HepG2 (cell line): ENCODE results near the gene FCRL5.

Experiments used
- HMGXB4 ChIP-seq, 2 experiments: sonication (generic) in 1 of 2; formaldehyde crosslinking in 1 of 2; IDR thresholded peaks; 2 replicates each; pipeline versions ENCODE4 v1.4.0 to v1.6.1; 2018 to 2020; ENCODE audit warnings: missing genetic modification reagents in 2 of 2, borderline replicate concordance in 1 of 2, low read depth in 1 of 2, mild to moderate bottlenecking in 1 of 2, missing biosample characterization in 1 of 2
- PREB ChIP-seq: sonication (generic); formaldehyde crosslinking; IDR thresholded peaks from 2 replicates; pipeline ENCODE4 v1.4.0; 2020; ENCODE audit warnings: missing genetic modification reagents
- SRSF1 ChIP-seq: fragments of 200-400 bp; formaldehyde crosslinking; optimal IDR thresholded peaks from 2 replicates; pipeline ENCODE3; 2017; ENCODE audit warnings: mild to moderate bottlenecking, low read depth, low read length, moderate library complexity
- ZNF460 ChIP-seq: sonication (generic); formaldehyde crosslinking; IDR thresholded peaks from 2 replicates; pipeline ENCODE4 v1.5.1; 2020; ENCODE audit warnings: missing genetic modification reagents, mild to moderate bottlenecking, borderline replicate concordance

DNA sequence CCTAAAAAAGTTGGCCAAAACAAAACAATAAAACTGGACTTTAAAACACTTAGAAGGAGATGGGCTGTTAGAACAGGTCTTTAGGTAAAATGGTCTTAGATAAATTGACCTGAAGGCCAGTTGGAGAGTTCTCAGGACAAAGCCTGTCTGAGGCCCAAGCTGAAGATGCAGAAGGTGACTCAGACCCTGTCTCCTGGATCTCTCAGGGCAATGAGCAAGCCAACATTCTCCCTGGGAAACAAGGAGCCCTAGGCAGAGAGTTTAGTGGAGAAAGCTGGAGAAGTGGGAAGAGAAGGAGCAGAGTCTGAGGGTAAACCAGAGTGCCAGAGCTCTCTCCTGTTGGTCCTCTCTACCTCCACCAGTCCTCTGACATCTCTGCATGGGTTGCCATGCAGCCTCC lies 70.1 kb downstream of the FCRL5 start:
- TF ChIP-seq SRSF1, result no peak
- no peak for TF ChIP-seq HMGXB4 (CRISPR knock-in tag; IDR thresholded peaks at IDR 0.05; ENCODE audit: borderline replicate concordance in 1 of 2, low read depth in 1 of 2)
- TF ChIP-seq ZNF460 (CRISPR knock-in tag), result no peak
- TF ChIP-seq PREB, result no peak
